Type B pancreatic cell (in vitro differentiated cells): Measurements from ENCODE around the gene DNAJC5G. TPM values are rescaled to one million over a fixed set of nuclear protein-coding genes. Genes with fewer than 3 reads are reported as not detected.
A peak's percentile ranks its signal among the peaks of the same experiment; 100 is the strongest.
"Not testable (repeated sequence)": the region's sequence is repeated elsewhere in the genome, so short reads cannot be mapped to it uniquely, and the experiment has no call there.

ENCODE experiments used
- DNase-seq: peaks from one replicate; pipeline ENCODE4 v3.0.0; 2021; ENCODE audit warnings: mixed read lengths; ENCODE audit not compliant: unreplicated experiment; ENCODE audit errors: extremely low spot score
- H3K27ac Mint-ChIP-seq: 2 replicates; pipeline ENCODE4 v1.8.0; 2021; ENCODE audit warnings: mild to moderate bottlenecking, mixed read lengths
- H3K27me3 Mint-ChIP-seq: 2 replicates; pipeline ENCODE4 v1.8.0; 2021; ENCODE audit warnings: mixed read lengths
- H3K36me3 Mint-ChIP-seq: 2 replicates; pipeline ENCODE4 v1.8.0; 2021; ENCODE audit warnings: mixed read lengths
- H3K4me1 Mint-ChIP-seq: one replicate; pipeline ENCODE4 v1.8.0; 2021; ENCODE audit warnings: mixed read lengths; ENCODE audit not compliant: unreplicated experiment
- H3K4me3 Mint-ChIP-seq: 2 replicates; pipeline ENCODE4 v1.8.0; 2021; ENCODE audit warnings: mild to moderate bottlenecking, mixed read lengths
- H3K9me3 Mint-ChIP-seq: 2 replicates; pipeline ENCODE4 v1.8.0; 2021; ENCODE audit warnings: mixed read lengths
- CTCF ChIP-seq: fragments of 200-600 bp; sonication (generic); conservative IDR thresholded peaks from 2 replicates; pipeline ENCODE4 v1.5.0; 2021; ENCODE audit warnings: antibody characterized with exemption, mild to moderate bottlenecking
- total RNA-seq: library from RNA; stranded (reverse); gene quantifications from 2 replicates; pipeline ENCODE4 v1.2.1, GENCODE V29; 2021; ENCODE audit warnings: low replicate concordance

The DNAJC5G gene
- total RNA-seq, 1 donor from 2014 or later, result not detected

- Mint-ChIP-seq H3K9me3 (no peaks in the 10 kb centered on the region), H3K36me3 (peaks cover 3% of the 10 kb centered on the region), H3K27me3 (peaks cover 48% of the 10 kb centered on the region), H3K4me3 (peak overlapping the region; percentile 57), H3K27ac (no peak overlapping the region), H3K4me1 (peaks cover 17% of the 10 kb centered on the region)
- no peak for TF ChIP-seq CTCF
- DNase-seq, result no peak
Observed at GRCh38 chr2:27265536-27265870, 9.7 kb upstream of the DNAJC5G start.

GRCh38 chr2:27268296-27268695, 6.9 kb upstream of the DNAJC5G start:
- H3K4me3 Mint-ChIP-seq, H3K4me1 Mint-ChIP-seq, H3K36me3 Mint-ChIP-seq, H3K9me3 Mint-ChIP-seq, DNase-seq, H3K27ac Mint-ChIP-seq: not testable (repeated sequence)
- H3K27me3 Mint-ChIP-seq, result peaks cover 50% of the 10 kb centered on the region

GRCh38 chr2:27270131-27270530, 5.1 kb upstream of the DNAJC5G start:
- no peak for TF ChIP-seq CTCF
- DNase-seq, result no peak
- H3K9me3 Mint-ChIP-seq, result no peaks in the 10 kb centered on the region
- peaks cover 48% of the 10 kb centered on the region for H3K27me3 Mint-ChIP-seq
- no peak overlapping the region for H3K27ac Mint-ChIP-seq
- H3K4me3 Mint-ChIP-seq, result no peak overlapping the region
- H3K4me1 Mint-ChIP-seq, result no peaks in the 10 kb centered on the region
- no peaks in the 10 kb centered on the region for H3K36me3 Mint-ChIP-seq

- H3K27me3 Mint-ChIP-seq, result peaks cover 48% of the 10 kb centered on the region
- H3K4me3 Mint-ChIP-seq, result no peak overlapping the region
- no peaks in the 10 kb centered on the region for H3K36me3 Mint-ChIP-seq
- no peaks in the 10 kb centered on the region for H3K4me1 Mint-ChIP-seq
- H3K9me3 Mint-ChIP-seq, result no peaks in the 10 kb centered on the region
- TF ChIP-seq CTCF, result no peak
- no peak for DNase-seq
- H3K27ac Mint-ChIP-seq, result no peak overlapping the region
Observed at GRCh38 chr2:27270670-27271069, 4.6 kb upstream of the DNAJC5G start.

- Mint-ChIP-seq H3K27ac (no peak overlapping the region), H3K9me3 (no peaks in the 10 kb centered on the region), H3K27me3 (peaks cover 58% of the 10 kb centered on the region)
Observed at GRCh38 chr2:27271631-27272340, 3.4 kb upstream of the DNAJC5G start.

GRCh38 chr2:27272537-27273522, 2.4 kb upstream of the DNAJC5G start:
- not testable (repeated sequence) for H3K9me3 Mint-ChIP-seq, H3K4me1 Mint-ChIP-seq, DNase-seq, H3K27ac Mint-ChIP-seq, H3K36me3 Mint-ChIP-seq, H3K4me3 Mint-ChIP-seq
- H3K27me3 Mint-ChIP-seq, result peaks cover 66% of the 10 kb centered on the region

More at GRCh38 chr2:27271631-27272340, 3.4 kb upstream of the DNAJC5G start:
- Mint-ChIP-seq H3K36me3 (no peaks in the 10 kb centered on the region), H3K4me3 (no peak overlapping the region), H3K4me1 (no peaks in the 10 kb centered on the region)
- TF ChIP-seq CTCF, result no peak
- DNase-seq, result no peak
